Gastrocnemius medialis (tissue), 4 donors: ENCODE results near the gene NCS1. TPM values are rescaled to one million over a fixed set of nuclear protein-coding genes. Genes with fewer than 3 reads are reported as not detected.

Experiments used
- ATAC-seq, 2 donors: fragments of 150-250 bp; one replicate each; pipeline ENCODE4 v1.9.1; 2016
- DNase-seq, 2 donors: peaks; one replicate each; pipeline ENCODE4 v3.0.0-alpha.2; 2019
- H3K27ac ChIP-seq, 4 donors: fragments of 200-600 bp; sonication (generic); 1 replicate in 1 of 4; 2 replicates in 3 of 4; pipeline ENCODE4 v1.5.1; 2016 to 2018; ENCODE audit warnings: mild to moderate bottlenecking in 2 of 4, moderate library complexity in 1 of 4
- H3K27me3 ChIP-seq, 3 donors: fragments of 200-600 bp; sonication (generic) in 2 of 3; 1 replicate in 1 of 3; 2 replicates in 2 of 3; pipeline versions ENCODE4 v1.5.1 to v1.6.0; 2016 to 2019; ENCODE audit warnings: mild to moderate bottlenecking in 1 of 3, moderate library complexity in 1 of 3
- H3K36me3 ChIP-seq, 2 donors: fragments of 200-600 bp; sonication (generic) in 1 of 2; one replicate each; pipeline ENCODE4 v1.5.1; 2017 to 2018
- H3K4me1 ChIP-seq, 2 donors: fragments of 200-600 bp; sonication (generic) in 1 of 2; one replicate each; pipeline ENCODE4 v1.5.1; 2016 to 2017; ENCODE audit warnings: mild to moderate bottlenecking in 2 of 2
- H3K4me3 ChIP-seq, 4 donors: fragments of 200-600 bp; sonication (generic) in 3 of 4; 1 replicate in 1 of 4; 2 replicates in 3 of 4; pipeline ENCODE4 v1.5.1; 2016 to 2019; ENCODE audit warnings: mild to moderate bottlenecking in 2 of 4
- H3K9me3 ChIP-seq, 3 donors: fragments of 200-600 bp; sonication (generic) in 2 of 3; 1 replicate in 1 of 3; 2 replicates in 2 of 3; pipeline ENCODE4 v1.5.1; 2016 to 2019
- POLR2A ChIP-seq, 2 donors: fragments of 450-650 bp; IDR thresholded peaks; one replicate each; pipeline ENCODE4 v1.6.1; 2017; ENCODE audit warnings: antibody characterized with exemption in 2 of 2, mild to moderate bottlenecking in 2 of 2, moderate library complexity in 2 of 2
- in situ Hi-C, 4 donors: fragments of 200-750 bp; cut with MboI; loops; one replicate each; pipeline versions ENCODE4 v1.15.0 to v1.8.0; 2017; ENCODE audit warnings: low sequenced_read_pairs in 4 of 4
- intact Hi-C: fragments of 100-400 bp; cut with DNase I; formaldehyde crosslinking; loops from one replicate; pipeline ENCODE4 v1.15.1; 2023; ENCODE audit warnings: low total_unique reads
- total RNA-seq, 4 donors: library from RNA; depleted of rRNA; stranded (reverse); fragments of >200 nt; gene quantifications; one replicate each; pipeline versions ENCODE4 v1.1.0 to v1.2.3, GENCODE V29; 2016
- TF ChIP-seq, protein P1 (sequence below), 5 experiments: fragments of 450-650 bp in 3 of 5; fragments of 200-600 bp in 2 of 5; sonication (generic) in 2 of 5; IDR thresholded peaks in 4 of 5; conservative IDR thresholded peaks in 1 of 5; 1 replicate in 4 of 5; 2 replicates in 1 of 5; pipeline ENCODE4 v1.5.1; 2016 to 2019; ENCODE audit warnings: antibody characterized with exemption in 5 of 5, mild to moderate bottlenecking in 3 of 5, moderate library complexity in 3 of 5

The NCS1 gene
- total RNA-seq, 4 donors from 2014 or later: 2.1 to 4.6 (median 2.5) TPM

DNA sequence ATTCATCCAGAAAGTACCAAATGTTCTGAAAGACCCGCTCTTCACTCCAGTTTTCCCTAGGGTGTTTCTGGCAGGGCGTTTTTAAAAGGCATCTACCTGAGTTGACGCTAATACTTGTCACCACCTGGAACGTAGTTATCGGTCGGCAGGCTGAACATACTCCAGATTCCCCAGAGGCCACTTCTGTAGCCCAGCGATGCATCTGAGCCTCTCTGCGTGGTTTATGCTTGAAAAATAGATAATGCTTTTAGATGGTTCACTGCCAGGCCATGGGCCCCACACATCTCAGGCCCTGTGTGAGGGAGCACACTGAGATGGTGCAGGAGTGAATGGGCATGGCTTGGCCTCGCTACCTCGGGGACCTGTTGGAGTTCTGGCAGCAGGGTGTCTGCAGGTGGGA is 33.0 kb upstream of the NCS1 start:
- TF ChIP-seq POLR2A (IDR thresholded peaks at IDR 0.05): no peak
- TF ChIP-seq, protein P1, sequence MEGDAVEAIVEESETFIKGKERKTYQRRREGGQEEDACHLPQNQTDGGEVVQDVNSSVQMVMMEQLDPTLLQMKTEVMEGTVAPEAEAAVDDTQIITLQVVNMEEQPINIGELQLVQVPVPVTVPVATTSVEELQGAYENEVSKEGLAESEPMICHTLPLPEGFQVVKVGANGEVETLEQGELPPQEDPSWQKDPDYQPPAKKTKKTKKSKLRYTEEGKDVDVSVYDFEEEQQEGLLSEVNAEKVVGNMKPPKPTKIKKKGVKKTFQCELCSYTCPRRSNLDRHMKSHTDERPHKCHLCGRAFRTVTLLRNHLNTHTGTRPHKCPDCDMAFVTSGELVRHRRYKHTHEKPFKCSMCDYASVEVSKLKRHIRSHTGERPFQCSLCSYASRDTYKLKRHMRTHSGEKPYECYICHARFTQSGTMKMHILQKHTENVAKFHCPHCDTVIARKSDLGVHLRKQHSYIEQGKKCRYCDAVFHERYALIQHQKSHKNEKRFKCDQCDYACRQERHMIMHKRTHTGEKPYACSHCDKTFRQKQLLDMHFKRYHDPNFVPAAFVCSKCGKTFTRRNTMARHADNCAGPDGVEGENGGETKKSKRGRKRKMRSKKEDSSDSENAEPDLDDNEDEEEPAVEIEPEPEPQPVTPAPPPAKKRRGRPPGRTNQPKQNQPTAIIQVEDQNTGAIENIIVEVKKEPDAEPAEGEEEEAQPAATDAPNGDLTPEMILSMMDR (IDR thresholded peaks at IDR 0.05 in 4 of 5, conservative IDR thresholded peaks at IDR 0.05 in 1 of 5): no peak

GRCh38 chr9:130140706-130141105 is 31.5 kb upstream of the NCS1 start:
- Histone ChIP-seq H3K9me3 (no peaks in the 10 kb centered on the region), H3K27ac (no peak overlapping the region), H3K36me3 (peaks cover 0 to 2% of the 10 kb centered on the region in 2 donors), H3K4me3 (no peak overlapping the region), H3K4me1 (peaks cover 6 to 21% of the 10 kb centered on the region in 2 donors), H3K27me3 (no peaks in the 10 kb centered on the region)
- DNase-seq (no peak), ATAC-seq (no peak)
- no peak for TF ChIP-seq POLR2A (IDR thresholded peaks at IDR 0.05)
- TF ChIP-seq, protein P1 (IDR thresholded peaks at IDR 0.05 in 4 of 5, conservative IDR thresholded peaks at IDR 0.05 in 1 of 5): no peak
- in situ Hi-C loops (no loop called here), intact Hi-C loops (no loop called here)

More for the DNA sequence above, 33.0 kb upstream of the NCS1 start:
- DNase-seq (no peak), ATAC-seq (no peak)
- intact Hi-C loops (no loop called here), in situ Hi-C loops (no loop called here)
- Histone ChIP-seq H3K36me3 (peaks cover 0 to 13% of the 10 kb centered on the region in 2 donors), H3K4me3 (no peak overlapping the region), H3K9me3 (no peaks in the 10 kb centered on the region), H3K4me1 (peaks cover 0 to 17% of the 10 kb centered on the region in 2 donors), H3K27me3 (no peaks in the 10 kb centered on the region), H3K27ac (no peak overlapping the region)

- Histone ChIP-seq H3K27ac (no peak overlapping the region), H3K27me3 (no peaks in the 10 kb centered on the region), H3K36me3 (no peaks in the 10 kb centered on the region), H3K4me3 (no peak overlapping the region), H3K9me3 (no peaks in the 10 kb centered on the region), H3K4me1 (peaks cover 6 to 21% of the 10 kb centered on the region in 2 donors)
- intact Hi-C loops: no loop called here
- in situ Hi-C loops: no loop called here
- no peak for ATAC-seq
- no peak for TF ChIP-seq POLR2A (IDR thresholded peaks at IDR 0.05)
- TF ChIP-seq, protein P1 (IDR thresholded peaks at IDR 0.05 in 4 of 5, conservative IDR thresholded peaks at IDR 0.05 in 1 of 5): no peak
- no peak for DNase-seq
These were observed 30.1 kb upstream of the NCS1 start for GRCh38 chr9:130142056-130142455.

- intact Hi-C loops: no loop called here
- no peaks in the 10 kb centered on the region for H3K27me3 ChIP-seq
- ATAC-seq (no peak), DNase-seq (no peak)
- no peak for TF ChIP-seq POLR2A (IDR thresholded peaks at IDR 0.05)
- TF ChIP-seq, protein P1 (IDR thresholded peaks at IDR 0.05 in 4 of 5, conservative IDR thresholded peaks at IDR 0.05 in 1 of 5): no peak
- no peaks in the 10 kb centered on the region for H3K9me3 ChIP-seq
- no peak overlapping the region for H3K27ac ChIP-seq
- H3K4me1 ChIP-seq: peaks cover 6 to 21% of the 10 kb centered on the region in 2 donors
- H3K4me3 ChIP-seq: no peak overlapping the region
- in situ Hi-C loops: no loop called here
- H3K36me3 ChIP-seq: no peaks in the 10 kb centered on the region
These were observed 29.6 kb upstream of the NCS1 start for GRCh38 chr9:130142641-130143040.

- peaks cover 6 to 20% of the 10 kb centered on the region in 2 donors for H3K4me1 ChIP-seq
- in situ Hi-C loops: no loop called here
- TF ChIP-seq, protein P1 (IDR thresholded peaks at IDR 0.05 in 4 of 5, conservative IDR thresholded peaks at IDR 0.05 in 1 of 5): no peak
- TF ChIP-seq POLR2A (IDR thresholded peaks at IDR 0.05): no peak
- no peak for ATAC-seq
- no peak for DNase-seq
- no peaks in the 10 kb centered on the region for H3K27me3 ChIP-seq
- H3K36me3 ChIP-seq: no peaks in the 10 kb centered on the region
- no peaks in the 10 kb centered on the region for H3K9me3 ChIP-seq
- no peak overlapping the region for H3K4me3 ChIP-seq
- intact Hi-C loops: no loop called here
- H3K27ac ChIP-seq: no peak overlapping the region
These were observed 28.8 kb upstream of the NCS1 start for GRCh38 chr9:130143279-130143893.
